NCI-H2171 treated with DMSO at 0.1 percent for 48 hours (cell line): Measurements from ENCODE around the gene NEK8.
"Not testable (repeated sequence)": the region's sequence is repeated elsewhere in the genome, so short reads cannot be mapped to it uniquely, and the experiment has no call there.

Source experiments
- DNase-seq: peaks from one replicate; lab custom pipeline; 2025; lab: John Stamatoyannopoulos, UW

NEK8 gene

DNA sequence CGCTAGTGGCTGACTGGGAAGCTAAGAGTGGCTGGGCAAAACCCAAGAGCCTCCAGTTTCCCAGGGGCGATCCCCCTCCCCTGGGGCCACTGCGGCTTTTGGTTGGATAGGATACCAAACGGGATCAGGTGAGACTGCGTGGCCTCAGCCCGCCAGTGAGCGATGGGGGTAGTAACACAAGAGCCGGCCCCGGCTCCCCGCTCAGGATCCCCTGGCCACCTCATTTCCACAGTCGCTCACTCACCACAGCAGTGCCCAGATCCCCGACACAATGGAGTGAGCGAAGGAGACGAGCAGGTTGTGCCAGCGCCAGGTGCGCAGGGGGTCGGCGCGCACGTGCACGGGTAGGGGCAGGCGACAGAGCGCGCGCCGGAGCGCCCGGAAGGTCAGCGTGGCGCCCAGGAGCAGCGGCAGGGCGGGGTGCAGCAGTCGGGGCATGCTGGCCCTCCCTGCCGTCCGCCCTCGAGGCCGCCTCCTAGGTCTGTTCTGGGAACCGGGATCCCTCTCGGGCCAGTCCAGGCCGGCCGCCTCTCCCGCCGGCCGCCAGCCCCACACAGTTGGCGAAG, 2.8 kb upstream of the NEK8 start:
- DNase-seq = peak; percentile 85

DNA sequence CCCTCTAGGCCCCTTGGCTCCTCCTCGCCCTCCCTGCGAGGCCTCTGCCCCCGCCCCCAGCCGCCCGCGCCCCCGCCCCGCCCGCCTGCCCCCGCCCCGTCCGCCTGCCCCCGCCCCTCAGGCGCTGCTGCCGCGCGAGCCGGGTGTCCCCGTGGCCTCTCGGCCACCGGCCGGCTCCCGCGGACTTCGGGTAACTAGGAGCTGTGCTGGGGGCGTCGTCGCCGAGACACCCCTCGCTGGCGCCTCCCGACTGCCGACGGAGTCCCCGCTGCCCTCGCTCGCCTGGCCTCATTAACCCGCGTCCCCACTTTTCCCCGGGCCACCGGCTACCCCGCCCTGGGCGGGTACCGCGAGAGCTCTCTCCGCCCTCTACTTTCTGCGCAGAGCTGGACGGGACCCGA, 2.4 kb upstream of the NEK8 start, which contains the start of gene TLCD1:
Gene TLCD1, minus strand, starts transcription at position 8 of the 401 bp plus-strand sequence. CDS start 136 bp downstream, outside the sequence.
- peak; percentile 73 for DNase-seq

DNA sequence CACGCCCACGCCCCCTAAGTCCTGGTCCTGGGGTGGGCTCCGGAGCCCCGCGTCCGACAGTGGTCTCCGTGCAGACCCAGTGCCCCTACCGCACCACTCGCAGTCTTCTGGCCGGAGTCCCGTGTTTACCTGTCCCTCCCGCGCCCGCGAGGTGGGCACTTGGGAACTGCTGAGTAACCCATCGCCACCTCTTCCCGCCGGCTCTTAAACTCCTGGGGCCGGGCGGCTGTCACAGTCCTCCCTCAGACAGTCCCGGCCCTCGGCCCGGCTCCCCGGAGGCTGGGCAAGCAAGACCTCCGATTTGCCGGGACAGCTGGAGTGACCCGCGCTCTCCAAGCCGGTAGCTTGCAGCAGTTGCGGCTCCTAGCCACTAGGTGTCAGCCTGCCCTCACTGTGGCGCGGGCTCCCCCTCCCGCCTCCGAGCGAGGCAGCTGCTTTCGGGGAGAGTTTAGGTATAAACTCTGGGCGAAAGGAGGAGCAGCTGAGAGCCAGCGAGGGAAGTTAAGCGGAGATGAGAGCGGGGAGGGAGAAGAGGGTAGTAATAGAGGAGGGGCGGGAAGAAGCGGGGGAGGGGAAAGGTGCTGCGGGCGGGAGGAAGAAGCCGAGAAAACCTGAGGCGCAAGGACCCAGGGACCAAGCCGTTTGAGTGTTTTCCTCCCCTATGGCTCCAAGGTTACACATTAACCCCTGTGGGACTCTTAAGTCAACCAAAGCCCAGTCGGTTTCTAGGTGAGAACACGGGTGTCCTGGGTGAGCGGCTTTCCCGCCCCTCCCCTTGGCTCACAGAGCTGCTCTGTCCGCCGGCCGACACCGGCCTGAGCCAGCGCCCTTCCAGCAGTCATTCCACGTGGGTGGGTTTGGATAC, 1.7 kb upstream of the NEK8 start:
- DNase-seq = peak; percentile 97

DNA sequence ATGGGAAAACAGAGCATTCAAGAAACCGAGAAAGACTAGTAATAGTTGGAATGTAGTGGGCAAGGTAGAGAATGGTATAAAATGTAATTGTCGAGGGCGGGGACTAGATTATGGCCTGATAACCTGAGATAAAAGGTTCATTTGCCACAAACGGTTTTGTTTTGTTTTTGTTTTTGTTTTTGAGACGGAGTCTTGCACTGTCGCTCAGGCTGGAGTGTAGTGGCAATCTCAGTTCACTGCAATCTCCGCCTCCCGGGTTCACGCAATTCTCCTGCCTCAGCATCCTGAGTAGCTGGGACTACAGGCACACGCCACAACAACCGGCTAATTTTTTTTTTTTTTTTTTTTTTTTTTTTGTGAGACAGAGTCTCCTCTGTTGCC, 1.4 kb downstream of the NEK8 start:
- DNase-seq = no peak

- DNase-seq = no peak
Observed at GRCh38 chr17:28733346-28733745, 4.8 kb downstream of the NEK8 start.

DNA sequence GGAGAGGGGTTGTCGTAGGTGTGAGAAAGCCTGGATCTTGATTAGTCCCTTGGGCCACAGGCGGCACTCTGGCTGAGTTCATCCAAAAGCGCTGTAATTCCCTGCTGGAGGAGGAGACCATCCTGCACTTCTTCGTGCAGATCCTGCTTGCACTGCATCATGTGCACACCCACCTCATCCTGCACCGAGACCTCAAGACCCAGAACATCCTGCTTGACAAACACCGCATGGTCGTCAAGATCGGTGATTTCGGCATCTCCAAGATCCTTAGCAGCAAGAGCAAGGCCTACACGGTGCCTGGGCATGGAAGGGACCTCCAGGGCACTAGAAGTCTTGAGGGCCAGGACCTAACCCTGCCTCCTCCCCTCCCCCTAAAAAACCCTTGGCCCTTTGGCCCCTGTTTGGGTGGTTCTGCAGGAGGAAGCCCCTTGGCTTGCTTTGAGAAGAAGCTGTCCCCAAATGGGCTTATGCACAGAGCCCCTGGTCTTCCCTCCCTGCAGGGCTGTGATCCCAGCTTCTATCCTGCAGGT, 6.2 kb downstream of the NEK8 start:
- DNase-seq = no peak

- no peak for DNase-seq
Observed at GRCh38 chr17:28735242-28735722, 6.7 kb downstream of the NEK8 start.

DNA sequence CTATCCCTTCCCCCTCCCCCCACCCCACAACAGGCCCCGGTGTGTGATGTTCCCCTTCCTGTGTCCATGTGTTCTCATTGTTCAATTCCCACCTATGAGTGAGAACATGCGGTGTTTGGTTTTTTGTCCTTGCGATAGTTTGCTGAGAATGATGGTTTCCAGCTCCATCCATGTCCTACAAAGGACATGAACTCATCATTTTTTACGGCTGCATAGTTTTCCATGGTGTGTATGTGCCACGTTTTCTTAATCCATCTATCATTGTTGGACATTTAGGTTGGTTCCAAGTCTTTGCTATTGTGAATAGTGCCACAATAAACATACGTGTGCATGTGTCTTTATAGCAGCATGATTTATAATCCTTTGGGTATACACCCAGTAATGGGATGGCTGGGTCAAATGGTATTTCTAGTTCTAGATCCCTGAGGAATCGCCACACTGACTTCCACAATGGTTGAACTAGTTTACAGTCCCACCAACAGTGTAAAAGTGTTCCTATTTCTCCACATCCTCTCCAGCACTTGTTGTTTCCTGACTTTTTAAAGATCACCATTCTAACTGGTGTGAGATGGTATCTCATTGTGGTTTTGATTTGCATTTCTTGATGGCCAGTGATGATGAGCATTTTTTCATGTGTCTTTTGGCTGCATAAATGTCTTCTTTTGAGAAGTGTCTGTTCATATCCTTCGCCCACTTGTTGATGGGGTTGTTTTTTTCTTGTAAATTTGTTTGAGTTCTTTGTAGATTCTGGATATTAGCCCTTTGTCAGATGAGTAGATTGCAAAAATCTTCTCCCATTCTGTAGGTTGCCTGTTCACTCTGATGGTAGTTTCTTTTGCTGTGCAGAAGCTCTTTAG, 7.6 kb downstream of the NEK8 start:
- DNase-seq = not testable (repeated sequence)

GRCh38 chr17:28737316-28737715, 8.7 kb downstream of the NEK8 start:
- DNase-seq = no peak

DNA sequence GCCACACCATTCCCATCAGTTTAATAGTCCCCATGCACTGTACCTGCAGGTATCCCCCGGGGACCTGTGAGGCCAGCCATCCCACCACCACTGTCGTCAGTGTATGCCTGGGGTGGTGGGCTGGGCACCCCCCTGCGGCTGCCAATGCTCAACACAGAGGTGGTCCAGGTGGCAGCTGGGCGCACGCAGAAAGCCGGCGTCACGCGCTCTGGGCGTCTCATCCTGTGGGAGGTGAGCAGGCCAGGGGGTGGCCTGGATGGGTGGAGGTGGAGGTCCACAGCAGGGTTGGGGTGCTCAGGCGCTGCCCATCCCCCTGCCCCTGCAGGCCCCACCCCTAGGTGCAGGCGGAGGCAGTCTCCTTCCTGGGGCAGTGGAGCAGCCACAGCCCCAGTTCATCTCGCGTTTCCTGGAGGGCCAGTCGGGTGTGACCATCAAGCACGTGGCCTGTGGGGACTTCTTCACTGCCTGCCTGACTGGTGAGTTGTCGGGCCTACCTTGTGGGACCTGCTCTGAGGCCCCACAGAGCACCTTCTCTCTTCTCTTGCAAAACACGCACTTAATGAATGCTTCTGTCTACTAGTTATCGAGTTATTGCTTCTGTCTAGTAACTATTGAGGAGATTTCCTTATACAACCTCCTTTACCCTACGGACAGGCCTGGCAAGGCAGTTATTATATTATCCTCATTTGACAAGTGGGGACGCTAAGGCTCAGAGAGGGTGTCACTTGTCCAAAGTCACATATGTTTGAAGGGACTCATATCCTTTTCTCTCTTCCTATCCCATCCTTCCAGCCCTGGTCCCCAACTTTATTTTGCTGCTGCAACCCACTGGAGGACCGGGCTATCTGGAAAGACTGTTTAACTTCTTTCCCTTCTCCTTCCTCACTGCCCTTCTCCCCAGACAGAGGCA, 9.4 kb downstream of the NEK8 start:
- no peak for DNase-seq

DNA sequence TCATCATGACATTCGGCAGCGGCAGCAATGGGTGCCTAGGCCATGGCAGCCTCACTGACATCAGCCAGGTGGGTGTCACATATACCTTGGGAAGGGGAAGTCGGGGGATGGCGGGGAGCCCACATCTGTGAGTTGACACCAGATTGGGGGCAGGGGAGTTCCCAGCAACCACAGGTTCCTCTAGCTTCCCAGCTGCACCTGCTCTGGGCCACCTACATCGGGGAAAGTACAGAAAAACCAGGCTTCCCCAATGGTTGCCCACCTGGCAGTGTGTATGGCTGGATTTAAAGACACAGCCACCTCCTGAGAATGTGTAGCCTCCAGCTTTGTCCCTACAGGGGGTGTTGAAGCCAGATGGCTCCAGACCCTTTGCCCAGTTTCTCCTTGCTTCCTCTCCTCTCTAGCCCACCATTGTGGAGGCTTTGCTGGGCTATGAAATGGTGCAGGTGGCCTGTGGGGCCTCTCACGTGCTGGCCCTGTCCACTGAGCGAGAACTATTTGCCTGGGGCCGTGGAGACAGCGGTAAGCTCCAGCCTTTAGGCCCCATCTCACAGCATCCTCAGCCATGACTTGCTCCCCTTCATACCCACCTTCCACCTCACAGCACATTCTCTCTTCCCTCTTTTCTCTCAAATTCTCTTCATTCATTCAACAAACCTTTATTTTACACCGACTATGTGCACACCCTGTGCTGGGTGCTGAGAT, 10.2 kb downstream of the NEK8 start:
- no peak for DNase-seq

- no peak for DNase-seq
Observed at GRCh38 chr17:28740406-28741357, 12.1 kb downstream of the NEK8 start.

DNA sequence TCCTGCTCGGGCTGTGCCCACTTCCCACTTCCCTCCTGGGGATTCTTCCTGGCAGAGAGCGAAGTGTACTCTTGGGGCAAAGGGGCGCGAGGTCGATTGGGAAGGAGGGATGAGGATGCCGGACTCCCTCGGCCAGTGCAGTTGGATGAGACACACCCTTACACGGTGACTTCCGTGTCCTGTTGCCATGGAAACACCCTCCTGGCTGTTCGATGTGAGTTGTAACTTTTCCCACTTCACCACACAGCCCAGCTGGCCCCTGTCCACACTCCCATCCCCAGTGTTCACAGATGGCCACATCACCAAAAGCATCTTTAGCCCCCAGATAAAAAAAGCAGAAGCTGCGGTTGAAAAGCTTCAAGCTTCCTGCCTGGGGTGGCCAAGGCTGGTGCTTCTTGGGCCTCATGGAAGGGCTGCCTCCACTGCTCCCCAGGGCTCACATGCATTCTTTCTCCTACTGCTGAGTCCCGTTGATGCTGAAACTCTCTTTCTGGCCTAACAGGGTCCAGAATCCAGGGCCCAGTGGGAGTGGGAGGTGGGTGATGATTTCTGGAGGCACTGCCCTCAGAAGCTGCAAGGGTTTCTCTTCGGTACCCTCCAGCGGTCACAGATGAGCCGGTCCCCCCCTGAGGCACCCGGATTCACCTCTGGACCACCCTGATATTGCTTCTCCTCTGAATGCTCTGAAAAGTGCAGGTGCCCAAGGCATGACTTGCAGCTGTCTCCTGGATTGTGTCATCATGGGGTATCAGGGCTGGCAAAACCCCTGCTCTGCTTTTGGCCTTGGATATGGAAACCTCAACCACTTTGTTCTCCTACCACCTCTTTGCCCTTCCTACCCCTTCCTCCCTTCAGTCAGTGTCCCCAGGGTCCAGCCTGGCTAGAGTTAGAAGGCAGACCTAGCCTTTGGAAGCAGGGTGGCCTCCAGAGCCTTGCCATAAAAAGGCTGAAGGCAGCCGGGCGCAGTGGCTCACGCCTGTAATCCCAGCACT, 13.1 kb downstream of the NEK8 start:
- DNase-seq = no peak

DNA sequence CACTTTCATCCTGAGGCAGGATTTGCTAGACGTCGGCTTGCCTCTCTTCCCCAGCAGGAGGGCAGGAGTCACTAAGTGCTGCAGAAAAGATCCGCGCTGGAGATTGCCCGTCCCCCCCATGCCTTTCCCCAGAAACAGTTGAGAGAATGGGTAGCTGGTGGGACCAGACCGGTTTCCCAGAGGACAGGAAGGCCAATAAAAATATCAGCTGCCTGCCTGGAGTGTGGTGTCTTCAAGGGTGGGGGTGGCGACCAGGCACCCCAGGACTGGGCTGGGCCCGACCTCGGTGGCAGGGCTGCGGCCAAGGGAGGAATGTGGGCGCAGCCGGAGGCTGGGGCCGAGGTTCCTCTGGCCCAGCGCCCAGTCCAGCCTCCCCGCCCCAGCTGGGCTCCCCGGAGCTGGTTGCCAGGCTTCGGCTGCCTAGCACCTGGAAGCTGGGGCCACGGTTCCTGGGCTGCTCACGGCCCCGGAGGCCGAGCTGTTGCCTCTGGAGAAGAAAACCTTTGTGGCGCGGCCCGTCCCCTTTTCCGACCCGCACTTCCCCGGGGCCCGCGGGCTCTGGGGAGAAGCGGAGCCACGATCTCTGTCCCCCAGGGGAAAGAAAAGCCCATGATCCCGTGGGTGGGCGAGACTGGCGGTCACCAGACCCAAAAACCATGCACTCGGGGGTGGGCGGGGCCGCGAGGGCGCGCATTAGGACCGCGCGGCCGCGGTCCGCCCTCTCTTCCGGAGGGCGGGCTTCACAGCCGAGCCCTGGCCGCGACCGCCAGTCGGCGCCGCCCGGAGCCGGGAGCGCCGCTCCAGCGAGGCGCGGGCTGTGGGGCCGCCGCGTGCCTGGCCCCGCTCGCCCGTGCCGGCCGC, 14.9 kb downstream of the NEK8 start, which contains the start of gene TRAF4:
Gene TRAF4, plus strand, starts transcription at position 769 of the 861 bp plus-strand sequence. CDS start 102 bp downstream, outside the sequence.
- DNase-seq = peak; percentile 81

DNA sequence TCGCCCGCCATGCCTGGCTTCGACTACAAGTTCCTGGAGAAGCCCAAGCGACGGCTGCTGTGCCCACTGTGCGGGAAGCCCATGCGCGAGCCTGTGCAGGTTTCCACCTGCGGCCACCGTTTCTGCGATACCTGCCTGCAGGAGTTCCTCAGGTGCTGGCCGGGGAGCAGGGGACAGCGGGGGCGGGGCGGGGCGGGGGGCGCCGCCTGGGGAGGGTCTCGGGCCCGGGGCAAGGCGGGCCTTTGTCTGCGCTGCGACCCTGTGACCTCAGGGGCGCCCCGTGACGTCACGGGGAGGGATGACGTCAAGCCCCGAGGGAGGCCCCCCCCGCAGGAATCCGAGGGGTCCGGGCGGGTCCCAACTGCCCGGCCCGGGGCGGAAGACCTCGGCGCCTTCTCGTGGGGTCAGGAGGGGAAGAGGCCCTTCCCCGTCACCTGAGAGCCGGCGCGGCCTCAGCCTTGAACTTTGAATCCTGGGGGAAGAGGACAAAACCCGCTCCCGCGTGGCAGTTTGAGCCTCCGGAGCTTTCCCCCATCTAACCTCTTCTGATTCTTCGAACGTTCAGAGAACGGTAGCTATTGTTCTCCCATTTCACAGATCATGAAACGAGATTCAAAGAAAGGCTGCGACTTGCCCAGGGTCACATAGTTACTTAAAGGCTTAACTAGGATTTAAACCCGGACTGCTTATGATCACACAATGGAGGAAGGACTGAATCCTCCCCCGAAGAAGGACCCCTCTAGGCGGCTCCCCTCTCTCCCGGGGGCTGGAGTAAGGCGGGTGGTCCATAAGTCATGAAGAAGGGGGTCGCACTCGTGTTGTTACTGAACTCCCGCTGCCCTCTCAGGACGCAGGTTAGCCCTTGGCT, 15.8 kb downstream of the NEK8 start:
- peak; percentile 48 for DNase-seq
